DND-41 (cell line): ENCODE measurements around the gene FCN1.

Source experiments
- ATAC-seq: fragments of 200-7000 bp; cut with Tn5 transposase; 3 replicates; pipeline ENCODE4 v1.9.1; 2021; ENCODE audit warnings: low read depth; ENCODE audit not compliant: insufficient read depth
- DNase-seq: peaks from one replicate; pipeline ENCODE4 v3.0.0-alpha.2; 2020
- H2AFZ ChIP-seq: 2 replicates; pipeline ENCODE4 v1.6.0; 2012; ENCODE audit warnings: low read depth, low read length
- H3K27ac ChIP-seq: 2 replicates; pipeline ENCODE4 v1.5.1; 2012; ENCODE audit warnings: low read length, inconsistent platforms
- H3K27me3 ChIP-seq: fragments of 200-600 bp; sonication (generic); 2 replicates; pipeline ENCODE4 v1.6.0; 2012; ENCODE audit warnings: low read length, mild to moderate bottlenecking, inconsistent platforms; ENCODE audit not compliant: insufficient read depth, poor library complexity
- H3K36me3 ChIP-seq: 2 replicates; pipeline ENCODE4 v1.5.1; 2012; ENCODE audit warnings: low read length, inconsistent platforms; ENCODE audit not compliant: insufficient read depth
- H3K4me1 ChIP-seq: 2 replicates; pipeline ENCODE4 v1.5.1; 2012; ENCODE audit warnings: mild to moderate bottlenecking, low read length; ENCODE audit not compliant: insufficient read depth
- H3K4me2 ChIP-seq: 2 replicates; pipeline ENCODE4 v1.6.0; 2012; ENCODE audit warnings: mild to moderate bottlenecking, moderate library complexity, low read length, inconsistent platforms; ENCODE audit not compliant: insufficient read depth
- H3K4me3 ChIP-seq, 2 experiments: fragments of 200-600 bp in 1 of 2; shearing (Covaris generic) in 1 of 2; 2 replicates each; pipeline ENCODE4 v1.5.1; 2012 to 2016; ENCODE audit warnings: inconsistent platforms in 2 of 2, low read length in 2 of 2, mild to moderate bottlenecking in 2 of 2, low read depth in 1 of 2, moderate library complexity in 1 of 2
- H3K79me2 ChIP-seq: 2 replicates; pipeline ENCODE4 v1.6.0; 2012; ENCODE audit warnings: low read length, inconsistent platforms; ENCODE audit not compliant: insufficient read depth
- H3K9ac ChIP-seq: 2 replicates; pipeline ENCODE4 v1.6.0; 2012; ENCODE audit warnings: low read depth, mild to moderate bottlenecking, inconsistent platforms, low read length, moderate library complexity
- H3K9me3 ChIP-seq: 2 replicates; pipeline ENCODE4 v1.5.1; 2012; ENCODE audit warnings: low read length, moderate library complexity, mild to moderate bottlenecking, inconsistent platforms; ENCODE audit not compliant: insufficient read depth, severe bottlenecking
- H4K20me1 ChIP-seq: 2 replicates; pipeline ENCODE4 v1.6.0; 2012; ENCODE audit warnings: low read length; ENCODE audit not compliant: insufficient read depth
- EZH2 ChIP-seq: IDR thresholded peaks from 3 replicates; pipeline ENCODE4 v1.6.1; 2012; ENCODE audit warnings: borderline replicate concordance, low read depth, mild to moderate bottlenecking, moderate library complexity, low read length, inconsistent platforms; ENCODE audit not compliant: severe bottlenecking
- TF ChIP-seq, protein P1 (sequence below): IDR thresholded peaks from 2 replicates; pipeline ENCODE4 v1.5.1; 2012; ENCODE audit warnings: borderline replicate concordance, low read length, moderate library complexity, mild to moderate bottlenecking; ENCODE audit not compliant: poor library complexity, severe bottlenecking; ENCODE audit errors: extremely low read depth

Gene FCN1

DNA sequence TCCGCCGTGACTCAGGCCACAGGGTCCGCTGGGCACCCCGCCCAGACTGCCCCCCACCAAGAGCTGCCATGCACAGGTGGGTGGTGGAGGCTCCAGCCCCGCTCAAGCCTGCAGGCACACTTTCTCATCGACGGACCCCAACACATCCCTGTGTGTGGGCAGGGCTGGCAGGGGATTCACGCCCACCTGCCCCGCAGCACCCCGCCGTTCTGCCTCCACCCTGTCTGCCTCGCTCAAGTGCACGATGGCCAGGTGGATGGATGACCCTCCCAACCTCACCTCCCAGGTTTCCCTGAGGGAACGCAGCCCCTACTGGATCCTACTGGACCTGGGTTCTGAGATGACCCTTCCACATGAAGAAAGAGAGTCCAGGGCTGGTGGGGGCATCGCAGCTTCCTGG lies 26.1 kb upstream of the FCN1 start:
- no peak overlapping the region for H3K4me2 ChIP-seq
- H3K4me3 ChIP-seq: no peak overlapping the region
- TF ChIP-seq EZH2: no peak
- TF ChIP-seq, protein P1, sequence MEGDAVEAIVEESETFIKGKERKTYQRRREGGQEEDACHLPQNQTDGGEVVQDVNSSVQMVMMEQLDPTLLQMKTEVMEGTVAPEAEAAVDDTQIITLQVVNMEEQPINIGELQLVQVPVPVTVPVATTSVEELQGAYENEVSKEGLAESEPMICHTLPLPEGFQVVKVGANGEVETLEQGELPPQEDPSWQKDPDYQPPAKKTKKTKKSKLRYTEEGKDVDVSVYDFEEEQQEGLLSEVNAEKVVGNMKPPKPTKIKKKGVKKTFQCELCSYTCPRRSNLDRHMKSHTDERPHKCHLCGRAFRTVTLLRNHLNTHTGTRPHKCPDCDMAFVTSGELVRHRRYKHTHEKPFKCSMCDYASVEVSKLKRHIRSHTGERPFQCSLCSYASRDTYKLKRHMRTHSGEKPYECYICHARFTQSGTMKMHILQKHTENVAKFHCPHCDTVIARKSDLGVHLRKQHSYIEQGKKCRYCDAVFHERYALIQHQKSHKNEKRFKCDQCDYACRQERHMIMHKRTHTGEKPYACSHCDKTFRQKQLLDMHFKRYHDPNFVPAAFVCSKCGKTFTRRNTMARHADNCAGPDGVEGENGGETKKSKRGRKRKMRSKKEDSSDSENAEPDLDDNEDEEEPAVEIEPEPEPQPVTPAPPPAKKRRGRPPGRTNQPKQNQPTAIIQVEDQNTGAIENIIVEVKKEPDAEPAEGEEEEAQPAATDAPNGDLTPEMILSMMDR: no peak
- no peaks in the 10 kb centered on the region for H3K4me1 ChIP-seq
- no peaks in the 10 kb centered on the region for H3K79me2 ChIP-seq
- H3K36me3 ChIP-seq: no peaks in the 10 kb centered on the region
- H3K9me3 ChIP-seq: no peaks in the 10 kb centered on the region
- no peaks in the 10 kb centered on the region; the same call in 1 of the 2 replicates for H4K20me1 ChIP-seq
- no peaks in the 10 kb centered on the region for H3K27me3 ChIP-seq
- ATAC-seq (no peak), DNase-seq (no peak)
- H2AFZ ChIP-seq: no peak overlapping the region
- no peak overlapping the region for H3K27ac ChIP-seq
- no peak overlapping the region for H3K9ac ChIP-seq

DNA sequence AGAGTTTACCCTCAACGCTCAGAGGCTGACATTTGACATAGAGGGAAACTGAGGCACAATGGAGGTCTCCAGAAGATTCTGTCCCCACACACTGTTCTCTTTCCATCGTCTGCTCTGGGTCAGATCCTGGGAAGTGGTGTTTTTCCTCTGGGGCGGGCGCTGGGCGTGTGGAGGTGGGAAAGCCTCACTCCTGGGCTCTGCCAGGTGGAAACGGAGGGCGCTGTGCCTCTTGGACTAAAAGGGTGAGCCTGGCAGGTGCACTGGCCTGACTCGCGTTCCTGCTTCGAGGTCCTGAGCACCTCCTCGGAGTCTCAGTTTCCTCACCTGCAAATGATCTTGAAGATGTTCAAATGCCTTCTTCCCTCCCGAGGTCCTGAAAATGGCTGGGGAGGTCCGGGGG lies 25.7 kb upstream of the FCN1 start:
- no peaks in the 10 kb centered on the region for H3K79me2 ChIP-seq
- no peaks in the 10 kb centered on the region for H3K4me1 ChIP-seq
- no peaks in the 10 kb centered on the region for H3K27me3 ChIP-seq
- no peak overlapping the region for H3K9ac ChIP-seq
- no peak overlapping the region for H3K4me3 ChIP-seq
- ATAC-seq (no peak), DNase-seq (no peak)
- TF ChIP-seq, protein P1: no peak
- TF ChIP-seq EZH2: no peak
- H4K20me1 ChIP-seq: no peaks in the 10 kb centered on the region; the same call in 1 of the 2 replicates
- no peaks in the 10 kb centered on the region for H3K36me3 ChIP-seq
- no peak overlapping the region for H3K4me2 ChIP-seq
- no peak overlapping the region for H2AFZ ChIP-seq
- H3K27ac ChIP-seq: no peak overlapping the region
- no peaks in the 10 kb centered on the region for H3K9me3 ChIP-seq

DNA sequence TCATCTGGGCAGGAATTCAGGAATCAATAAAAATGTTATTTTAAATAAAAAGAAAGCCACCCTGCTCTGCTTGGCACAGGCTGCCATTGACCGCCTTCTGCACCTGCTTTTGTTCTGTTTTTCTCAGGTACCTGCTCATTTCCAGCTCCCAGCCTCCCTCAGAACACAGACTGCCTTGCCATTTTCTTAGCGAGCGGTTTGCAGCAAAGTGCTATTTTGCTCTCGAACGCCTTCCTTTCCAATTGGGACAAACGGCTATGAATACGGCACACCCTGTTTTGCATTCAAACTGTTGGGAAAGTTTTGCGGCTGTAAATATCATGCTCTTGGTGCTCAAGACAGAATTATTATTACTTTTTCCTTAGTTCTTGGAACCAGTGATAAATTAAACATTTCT lies 25.1 kb upstream of the FCN1 start:
- TF ChIP-seq EZH2: no peak
- TF ChIP-seq, protein P1: no peak
- no peak overlapping the region for H2AFZ ChIP-seq
- no peaks in the 10 kb centered on the region for H3K4me1 ChIP-seq
- H3K4me2 ChIP-seq: no peak overlapping the region
- H3K9ac ChIP-seq: no peak overlapping the region
- H3K36me3 ChIP-seq: no peaks in the 10 kb centered on the region
- H3K27ac ChIP-seq: no peak overlapping the region
- no peak for DNase-seq
- H3K9me3 ChIP-seq: no peaks in the 10 kb centered on the region
- H3K27me3 ChIP-seq: no peaks in the 10 kb centered on the region
- ATAC-seq: no peak
- no peak overlapping the region for H3K4me3 ChIP-seq
- no peaks in the 10 kb centered on the region; the same call in 1 of the 2 replicates for H4K20me1 ChIP-seq
- no peaks in the 10 kb centered on the region for H3K79me2 ChIP-seq

DNA sequence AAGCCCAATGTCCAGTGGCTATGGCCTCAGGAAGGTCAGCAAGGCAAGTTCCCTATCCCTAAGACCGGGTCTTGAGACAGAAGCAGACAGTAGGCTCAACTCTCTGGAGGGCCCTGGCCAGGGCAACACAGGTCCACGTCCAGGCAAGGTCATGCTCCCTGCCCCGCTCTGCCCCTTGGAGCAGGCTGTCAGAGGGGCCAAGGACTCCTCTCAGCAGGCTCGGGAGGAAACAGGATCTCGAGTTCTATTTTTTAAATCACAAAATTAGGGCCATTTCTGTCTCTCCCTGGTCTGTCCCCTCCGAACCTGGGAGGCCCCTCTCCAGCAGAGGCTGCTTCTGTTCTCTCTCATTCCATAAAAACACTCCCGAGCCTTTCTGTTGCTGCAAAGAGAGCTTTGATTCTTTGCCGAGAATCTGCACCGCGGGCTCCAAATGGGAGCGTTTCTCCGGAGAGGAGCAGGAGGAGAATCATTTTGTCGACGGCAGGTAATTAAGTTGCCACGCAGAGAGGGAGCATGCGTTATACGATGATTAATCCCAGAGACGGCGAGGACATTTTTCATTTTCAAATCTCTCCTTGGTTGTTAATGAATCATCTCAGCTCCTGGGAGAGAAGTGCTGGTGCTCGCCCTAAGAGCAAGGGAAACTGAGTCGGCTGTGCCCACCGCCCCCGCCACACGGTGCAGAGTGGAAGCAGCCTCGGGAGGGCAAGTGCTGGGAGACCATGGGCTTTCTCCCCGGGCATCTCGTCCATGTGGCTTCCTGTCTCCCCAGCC lies 24.5 kb upstream of the FCN1 start:
- Histone ChIP-seq H3K27ac (no peak overlapping the region), H3K36me3 (no peaks in the 10 kb centered on the region), H2AFZ (no peak overlapping the region), H3K4me1 (no peaks in the 10 kb centered on the region), H3K4me3 (no peak overlapping the region), H4K20me1 (no peaks in the 10 kb centered on the region), H3K9me3 (no peaks in the 10 kb centered on the region), H3K4me2 (no peak overlapping the region), H3K27me3 (no peaks in the 10 kb centered on the region), H3K79me2 (no peaks in the 10 kb centered on the region), H3K9ac (no peak overlapping the region)
- TF ChIP-seq, protein P1: no peak
- TF ChIP-seq EZH2: no peak
- no peak for DNase-seq
- no peak for ATAC-seq
